Right atrium auricular region (tissue), 2 donors: ENCODE data around the gene KLHL34. TPM values are rescaled to one million over a fixed set of nuclear protein-coding genes. Genes with fewer than 3 reads are reported as not detected.

Experiments
- DNase-seq: peaks from one replicate; pipeline ENCODE4 v3.0.0-alpha.2; 2019; ENCODE audit warnings: low spot score
- H3K27ac ChIP-seq, 2 donors: fragments of 200-600 bp; sonication (generic); 1 replicate in 1 of 2; 2 replicates in 1 of 2; pipeline ENCODE4 v1.5.1; 2016 to 2019
- H3K27me3 ChIP-seq, 2 donors: fragments of 200-600 bp; sonication (generic); one replicate each; pipeline versions ENCODE4 v1.5.1 to v1.6.0; 2017 to 2019
- H3K36me3 ChIP-seq: fragments of 200-600 bp; sonication (generic); one replicate; pipeline ENCODE4 v1.5.1; 2016
- H3K4me1 ChIP-seq, 2 donors: fragments of 200-600 bp; sonication (generic); one replicate each; pipeline versions ENCODE4 v1.5.1 to v1.6.0; 2017 to 2019
- H3K4me3 ChIP-seq, 2 donors: fragments of 200-600 bp; sonication (generic); 1 replicate in 1 of 2; 2 replicates in 1 of 2; pipeline ENCODE4 v1.5.1; 2017 to 2019; ENCODE audit warnings: mild to moderate bottlenecking in 1 of 2, moderate library complexity in 1 of 2
- H3K9me3 ChIP-seq, 2 donors: fragments of 200-600 bp; sonication (generic); one replicate each; pipeline ENCODE4 v1.5.1; 2019
- CTCF ChIP-seq, 2 donors: fragments of 200-600 bp; sonication (generic); IDR thresholded peaks; one replicate each; pipeline ENCODE4 v1.5.1; 2019; ENCODE audit warnings: antibody characterized with exemption in 2 of 2
- total RNA-seq, 2 donors: library from RNA; depleted of rRNA; stranded (reverse); fragments of >200 nt; gene quantifications; one replicate each; pipeline ENCODE4 v1.1.0, GENCODE V29; 2016

The KLHL34 gene
- total RNA-seq, 2 donors from 2014 or later = 1.1 to 2.2 TPM

GRCh38 chrX:21674430-21675186 is 16.5 kb upstream of the KLHL34 start:
- H3K36me3 ChIP-seq = no peaks in the 10 kb centered on the region
- no peak for TF ChIP-seq CTCF (IDR thresholded peaks at IDR 0.05)
- no peaks in the 10 kb centered on the region for H3K27me3 ChIP-seq
- H3K27ac ChIP-seq = no peak overlapping the region
- H3K4me1 ChIP-seq = no peaks in the 10 kb centered on the region
- H3K4me3 ChIP-seq = no peak overlapping the region
- no peaks in the 10 kb centered on the region for H3K9me3 ChIP-seq
- DNase-seq = no peak

GRCh38 chrX:21666679-21667078 is 8.5 kb upstream of the KLHL34 start:
- TF ChIP-seq CTCF (IDR thresholded peaks at IDR 0.05) = no peak
- no peaks in the 10 kb centered on the region for H3K9me3 ChIP-seq
- no peak overlapping the region for H3K4me3 ChIP-seq
- peak overlapping the region; percentile 35 to 69 for H3K27ac ChIP-seq
- H3K36me3 ChIP-seq = no peaks in the 10 kb centered on the region
- H3K4me1 ChIP-seq = no peaks in the 10 kb centered on the region
- H3K27me3 ChIP-seq = no peaks in the 10 kb centered on the region
- DNase-seq = no peak

GRCh38 chrX:21666252-21666651 is 8.1 kb upstream of the KLHL34 start:
- Histone ChIP-seq H3K4me1 (no peaks in the 10 kb centered on the region), H3K4me3 (no peak overlapping the region), H3K27me3 (no peaks in the 10 kb centered on the region), H3K27ac (peak overlapping the region; percentile 35 to 69), H3K9me3 (no peaks in the 10 kb centered on the region), H3K36me3 (no peaks in the 10 kb centered on the region)
- no peak for DNase-seq
- no peak for TF ChIP-seq CTCF (IDR thresholded peaks at IDR 0.05)

- H3K4me1 ChIP-seq = no peaks in the 10 kb centered on the region
- no peak for TF ChIP-seq CTCF (IDR thresholded peaks at IDR 0.05)
- no peaks in the 10 kb centered on the region for H3K27me3 ChIP-seq
- H3K4me3 ChIP-seq = no peak overlapping the region
- H3K36me3 ChIP-seq = no peaks in the 10 kb centered on the region
- DNase-seq = no peak
- H3K27ac ChIP-seq = peak overlapping the region in 1 of 2 donors; percentile 53
- no peaks in the 10 kb centered on the region for H3K9me3 ChIP-seq
Observed at GRCh38 chrX:21662761-21663160, 4.6 kb upstream of the KLHL34 start.

- Histone ChIP-seq H3K9me3 (no peaks in the 10 kb centered on the region), H3K36me3 (no peaks in the 10 kb centered on the region), H3K27me3 (no peaks in the 10 kb centered on the region), H3K27ac (peak overlapping the region in 1 of 2 donors; percentile 36), H3K4me3 (no peak overlapping the region), H3K4me1 (no peaks in the 10 kb centered on the region)
- no peak for TF ChIP-seq CTCF (IDR thresholded peaks at IDR 0.05)
- no peak for DNase-seq
Observed at GRCh38 chrX:21661316-21661715, 3.2 kb upstream of the KLHL34 start.

- Histone ChIP-seq H3K9me3 (no peaks in the 10 kb centered on the region), H3K27ac (no peak overlapping the region), H3K4me3 (no peak overlapping the region), H3K36me3 (no peaks in the 10 kb centered on the region), H3K27me3 (no peaks in the 10 kb centered on the region), H3K4me1 (no peaks in the 10 kb centered on the region)
- DNase-seq = no peak
- no peak for TF ChIP-seq CTCF (IDR thresholded peaks at IDR 0.05)
Observed at GRCh38 chrX:21660156-21660555, 2.0 kb upstream of the KLHL34 start.
